NCI-H1694 treated with DMSO at 0.1 percent for 48 hours (cell line): ENCODE measurements around the gene PRDM2.

Experiments
- DNase-seq: peaks from one replicate; lab custom pipeline; 2025; lab: John Stamatoyannopoulos, UW

Gene PRDM2

DNA sequence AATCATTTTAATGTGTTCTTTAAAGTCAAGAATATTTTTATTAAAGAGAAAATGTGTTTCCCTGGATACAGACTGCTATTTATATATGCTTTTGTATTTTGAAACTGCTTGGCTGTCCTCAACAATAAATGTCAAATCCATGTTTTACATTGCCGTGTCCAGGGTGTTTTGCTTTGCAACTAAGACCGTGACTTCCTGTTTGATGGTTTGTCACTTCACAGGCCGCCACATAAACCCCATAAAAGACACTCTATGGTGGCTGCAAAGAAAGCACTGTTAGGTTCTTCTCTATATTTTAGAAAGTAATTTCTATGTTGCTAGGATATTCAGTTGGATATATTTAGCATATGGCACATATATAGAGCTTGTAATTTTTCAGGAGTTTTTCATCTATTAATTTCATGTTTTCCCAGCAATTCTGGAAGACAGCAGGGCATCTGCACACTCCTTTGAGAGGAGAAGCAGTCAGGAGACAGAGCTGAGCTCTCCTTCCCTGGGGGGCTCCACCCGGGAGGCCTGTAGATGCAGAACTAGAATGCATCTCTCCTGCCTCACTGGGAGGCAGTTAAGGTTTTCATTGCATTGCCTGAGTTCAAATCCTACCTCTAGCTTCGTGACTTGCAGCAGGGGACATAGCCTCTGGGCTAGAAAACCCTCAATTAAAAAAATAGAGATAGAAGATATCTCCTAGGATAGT, 33.1 kb downstream of the PRDM2 start:
- DNase-seq, result no peak

- DNase-seq, result no peak
These were observed 33.7 kb downstream of the PRDM2 start for GRCh38 chr1:13733711-13734110.

GRCh38 chr1:13735168-13735930, 35.4 kb downstream of the PRDM2 start:
- no peak for DNase-seq

DNA sequence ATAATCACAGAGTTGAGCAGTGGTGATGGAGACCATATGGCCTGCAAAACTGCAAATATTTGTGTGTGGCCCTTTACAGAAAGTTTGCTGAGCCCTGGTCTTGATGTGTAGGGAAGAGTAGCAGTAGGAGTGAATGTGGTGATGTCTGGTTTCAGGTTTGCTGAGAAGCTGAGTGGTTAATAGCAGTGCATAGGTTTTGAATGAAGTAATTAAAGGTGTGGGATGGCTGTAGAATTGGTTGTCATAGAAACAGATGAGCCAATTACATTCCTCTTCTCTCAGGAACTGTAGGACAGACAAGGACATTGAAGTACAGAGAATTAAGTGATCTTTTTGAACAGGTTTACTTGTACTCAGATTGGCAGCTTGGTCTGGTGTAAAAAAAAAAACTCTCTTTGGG, 37.4 kb downstream of the PRDM2 start:
- DNase-seq, result no peak

GRCh38 chr1:13746342-13746741, 46.4 kb downstream of the PRDM2 start:
- DNase-seq, result no peak

DNA sequence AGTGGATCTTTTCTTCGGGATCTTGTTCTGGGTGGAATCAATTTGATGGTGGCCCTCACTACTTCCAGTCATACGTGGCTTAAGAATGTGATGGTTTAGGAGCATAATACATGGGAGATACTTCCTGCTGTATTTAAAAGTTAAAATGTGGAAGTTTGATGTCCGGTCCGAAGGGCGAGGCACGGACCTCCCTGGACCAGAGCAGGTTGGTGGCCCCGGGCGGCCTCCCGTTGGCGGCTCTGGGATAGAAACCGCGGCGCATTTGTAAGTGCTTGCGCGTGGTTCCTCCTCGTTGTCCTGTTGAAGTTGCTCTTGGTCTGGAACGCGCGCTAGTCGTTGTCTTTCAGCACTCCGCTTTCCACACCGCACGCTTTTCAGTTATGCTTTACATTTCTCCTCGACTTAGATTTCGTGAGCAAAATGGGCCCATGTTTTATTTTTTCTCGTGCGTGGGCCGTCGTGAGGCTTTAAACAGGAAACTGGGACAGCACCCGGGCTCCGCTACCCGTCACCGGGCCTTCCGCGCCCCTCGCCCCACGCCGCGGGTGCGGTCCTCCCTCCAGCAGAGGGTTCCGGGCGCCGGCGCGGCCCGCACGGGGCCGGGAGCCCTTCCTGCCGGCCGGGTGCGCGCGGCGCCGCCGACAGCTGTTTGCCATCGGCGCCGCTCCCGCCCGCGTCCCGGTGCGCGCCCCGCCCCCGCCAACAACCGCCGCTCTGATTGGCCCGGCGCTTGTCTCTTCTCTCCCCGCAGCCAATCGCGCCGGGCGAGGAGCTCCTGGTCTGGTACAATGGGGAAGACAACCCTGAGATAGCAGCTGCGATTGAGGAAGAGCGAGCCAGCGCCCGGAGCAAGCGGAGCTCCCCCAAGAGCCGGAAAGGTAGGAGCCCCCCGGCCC, 48.9 kb downstream of the PRDM2 start:
- DNase-seq, result peak; percentile 85

DNA sequence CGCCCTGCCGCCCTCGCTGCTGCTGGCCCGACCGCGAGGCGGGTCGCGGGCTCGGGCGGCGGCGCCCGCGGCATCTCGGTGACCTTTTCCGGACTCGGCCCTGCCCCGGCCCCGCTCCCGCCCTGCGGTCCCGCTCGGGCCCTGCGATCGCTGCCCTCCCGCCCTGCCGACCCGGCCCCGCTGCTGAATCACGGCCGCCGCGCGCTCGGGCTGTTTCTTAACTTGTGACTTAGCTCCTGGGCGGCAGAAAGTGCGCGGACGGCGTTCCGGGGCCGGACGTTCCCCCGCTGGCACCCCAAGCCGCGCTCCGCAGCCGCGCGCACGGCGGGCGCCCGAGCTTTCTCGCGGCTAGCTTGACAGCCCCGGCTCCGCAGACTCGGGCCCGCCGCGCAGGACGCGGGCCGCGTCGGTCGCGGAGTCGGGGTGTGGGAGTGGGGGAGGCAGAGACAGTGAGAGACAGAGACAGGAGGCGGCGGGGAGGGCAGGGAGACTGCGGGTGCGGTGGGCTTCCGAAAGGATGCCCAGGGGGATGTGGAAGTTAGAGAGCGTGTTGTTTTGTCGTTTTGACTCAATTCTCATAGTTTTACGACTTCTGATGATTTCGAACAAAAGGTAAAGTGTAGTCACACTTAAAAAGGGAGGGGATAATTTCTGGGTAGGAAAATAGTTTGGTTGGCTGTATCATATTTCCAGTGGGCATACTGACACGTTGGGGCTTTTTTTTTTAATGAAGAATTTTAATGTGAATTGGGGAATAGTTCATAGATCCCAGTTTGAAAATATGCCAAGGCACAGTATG, 49.8 kb downstream of the PRDM2 start:
- no peak for DNase-seq

DNA sequence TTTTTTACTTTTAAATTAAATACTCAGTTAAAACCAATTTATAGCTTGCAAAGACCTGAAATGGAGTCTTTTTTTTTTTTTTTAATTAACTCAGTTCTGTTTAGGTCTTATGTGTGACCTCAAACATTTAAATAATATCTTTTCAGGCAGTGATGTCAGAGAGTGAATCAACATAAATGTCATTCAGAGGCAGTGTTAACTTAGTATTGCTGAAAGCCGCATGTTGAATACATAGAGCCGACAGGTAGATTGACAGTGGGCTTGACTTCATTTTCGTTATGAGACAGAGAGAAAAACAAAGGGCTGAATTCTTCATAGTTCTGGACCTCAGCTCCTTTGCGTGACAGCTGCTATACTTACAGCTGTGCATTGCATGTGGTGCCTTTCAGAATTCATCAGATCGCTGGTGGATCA, 51.5 kb downstream of the PRDM2 start:
- DNase-seq, result no peak

GRCh38 chr1:13751985-13752384, 52.0 kb downstream of the PRDM2 start:
- DNase-seq, result no peak

- no peak for DNase-seq
These were observed 52.9 kb downstream of the PRDM2 start for GRCh38 chr1:13752852-13753251.

DNA sequence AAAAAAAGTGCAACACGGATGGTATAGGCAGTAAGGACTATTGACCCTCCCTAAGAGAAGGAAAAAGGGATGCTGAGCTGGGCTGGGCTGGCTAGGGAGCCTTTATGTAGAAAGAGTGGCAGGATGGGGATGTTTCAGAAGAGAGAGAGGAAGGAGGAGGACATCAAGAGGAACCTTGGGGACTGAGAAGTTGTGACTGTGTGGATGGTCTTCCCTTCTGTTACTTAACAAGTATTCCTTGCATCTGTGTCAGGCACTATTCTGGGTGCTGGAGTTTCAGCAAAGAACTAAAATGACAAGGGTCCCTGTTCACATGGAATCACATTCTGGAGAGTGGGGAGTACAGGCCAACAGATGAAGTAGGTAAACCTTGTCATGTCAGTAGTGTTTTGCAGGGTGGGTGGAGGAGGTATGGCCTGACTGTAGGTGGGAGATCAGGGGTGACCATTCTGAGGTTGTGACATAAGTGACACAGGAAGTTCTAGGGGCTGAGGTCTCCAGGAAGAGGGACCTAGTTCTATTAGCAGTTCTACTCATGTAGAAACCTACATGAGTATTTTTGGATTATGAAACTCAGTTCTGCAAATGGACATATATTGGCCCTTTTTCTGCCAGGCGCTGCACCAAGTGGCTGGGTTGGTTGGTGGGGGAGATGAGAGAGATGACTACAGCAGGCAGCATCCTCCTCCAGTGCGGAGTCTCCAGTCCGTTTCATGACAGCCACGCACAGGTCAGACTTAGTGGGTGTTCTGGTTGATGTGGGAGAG, 53.8 kb downstream of the PRDM2 start:
- no peak for DNase-seq

DNA sequence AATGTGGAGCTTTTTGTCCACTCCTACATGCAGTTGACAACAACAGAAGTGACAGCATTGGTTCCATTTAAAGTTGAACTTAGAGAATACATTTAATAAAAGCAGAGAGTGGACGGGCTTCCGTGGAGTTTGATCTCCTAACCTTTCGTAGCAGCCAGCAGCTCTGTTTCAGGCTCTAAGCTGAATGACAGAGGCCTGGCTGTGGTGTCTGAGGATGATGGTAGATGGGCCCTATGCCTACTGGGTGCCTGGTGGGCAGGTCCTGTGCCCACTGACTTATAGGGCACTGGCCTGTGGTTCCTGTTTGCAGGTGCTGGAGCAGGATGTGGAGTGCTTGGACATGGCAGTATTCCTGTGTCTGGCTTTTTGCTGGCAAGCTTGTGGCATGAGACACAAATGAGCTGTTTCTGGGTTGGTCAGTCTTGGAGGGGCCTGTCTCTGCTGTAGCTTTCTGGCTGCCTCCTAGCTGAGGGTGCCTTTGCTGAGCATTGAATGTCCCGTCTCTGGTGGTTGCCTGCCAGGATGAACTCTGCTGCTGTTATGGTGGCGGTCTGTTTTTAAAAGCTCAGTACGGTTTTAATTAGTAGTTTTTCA, 54.6 kb downstream of the PRDM2 start:
- DNase-seq, result no peak

DNA sequence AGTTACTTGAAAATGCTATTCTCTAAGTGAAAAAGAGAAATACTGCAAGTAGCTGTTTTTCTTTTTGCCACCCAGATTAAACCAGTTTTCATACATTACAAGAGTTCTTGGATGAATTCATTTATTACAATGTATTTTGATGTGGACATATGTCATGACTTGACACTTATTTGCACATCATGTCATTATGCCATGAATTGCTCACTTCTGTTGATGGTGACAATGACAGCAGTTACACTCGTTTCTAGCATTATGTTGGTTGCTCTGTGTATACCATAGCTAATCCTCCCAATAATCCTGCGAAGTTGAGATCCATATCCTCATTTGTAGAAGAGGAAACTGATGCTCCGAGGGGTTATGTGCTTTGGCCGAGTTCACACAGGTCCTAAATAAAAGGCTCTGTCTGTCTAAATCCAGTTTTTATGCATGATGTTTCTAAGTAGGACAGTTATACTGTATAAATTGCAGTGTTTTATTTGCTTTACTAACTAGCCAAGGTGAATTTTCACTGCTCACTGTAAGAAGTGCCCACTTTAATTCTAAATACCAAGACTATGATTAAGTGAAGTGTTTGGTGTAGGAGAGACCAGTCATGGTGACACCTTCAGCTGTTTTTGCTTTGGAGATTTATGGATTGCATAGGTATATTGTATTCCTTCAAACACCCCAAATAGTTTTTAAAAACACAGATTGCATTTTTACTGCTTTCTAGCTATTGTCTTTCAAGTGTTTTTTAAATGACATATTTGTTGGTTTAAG, 56.7 kb downstream of the PRDM2 start:
- DNase-seq, result no peak

GRCh38 chr1:13757693-13758092, 57.7 kb downstream of the PRDM2 start:
- no peak for DNase-seq

DNA sequence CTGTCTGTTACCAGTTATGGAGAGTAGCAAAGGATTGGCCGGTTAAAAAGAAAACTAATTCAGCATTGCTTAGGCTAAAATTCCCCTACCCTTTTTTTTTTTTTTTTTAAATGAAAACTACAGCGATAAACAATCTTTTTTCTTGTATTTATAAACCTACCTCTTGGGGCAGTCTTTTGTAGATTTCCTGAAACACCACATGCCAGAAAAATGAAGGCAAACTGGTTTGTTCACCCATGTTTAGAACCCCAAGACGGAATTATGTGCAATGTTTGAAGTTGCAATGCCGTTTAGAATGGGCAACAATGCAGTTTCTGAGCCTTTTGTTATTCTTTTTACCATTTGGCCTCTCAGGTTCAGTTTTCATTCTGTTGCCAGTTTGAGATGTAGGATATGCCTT, 59.1 kb downstream of the PRDM2 start:
- no peak for DNase-seq

DNA sequence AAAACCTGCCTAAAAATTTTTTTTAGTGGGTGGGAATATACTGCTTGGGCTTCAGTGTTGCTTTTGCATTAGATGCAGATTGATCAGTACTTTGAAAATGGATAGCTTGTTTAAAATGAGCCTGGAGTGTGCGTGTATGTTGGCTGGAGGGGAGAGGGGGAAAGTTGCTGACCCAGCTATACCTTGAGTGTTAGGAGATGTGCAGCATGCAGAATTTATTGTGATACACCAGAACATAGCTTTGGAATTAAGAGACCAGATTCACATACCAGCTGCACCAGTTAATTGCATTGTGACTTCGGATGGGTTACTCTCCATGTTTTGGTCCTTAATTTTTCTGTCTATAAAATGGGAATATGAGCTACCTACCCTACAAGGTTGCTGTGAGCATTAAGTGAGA, 60.4 kb downstream of the PRDM2 start:
- no peak for DNase-seq

GRCh38 chr1:13760921-13761320, 60.9 kb downstream of the PRDM2 start:
- DNase-seq, result no peak

DNA sequence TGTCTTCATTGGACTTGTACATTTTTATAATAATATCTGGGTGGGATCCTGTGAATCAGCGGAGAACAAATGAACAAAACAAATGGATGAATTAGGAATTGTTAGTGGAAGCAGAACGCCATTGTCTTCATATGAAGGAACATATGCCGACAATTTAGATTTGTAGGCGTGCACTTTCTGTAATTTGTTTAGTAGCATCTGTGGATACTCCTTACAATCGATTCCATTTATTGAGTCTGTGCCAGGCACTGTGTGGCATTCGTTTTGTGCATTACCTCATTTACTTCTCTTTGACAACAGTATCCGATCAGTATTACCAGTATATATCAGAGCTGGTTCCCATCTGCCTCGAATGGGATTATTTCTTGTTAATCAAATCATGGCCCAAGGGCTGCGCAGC, 61.9 kb downstream of the PRDM2 start:
- no peak for DNase-seq

- DNase-seq, result no peak
These were observed 62.7 kb downstream of the PRDM2 start for GRCh38 chr1:13762642-13763041.

- DNase-seq, result no peak
These were observed 63.2 kb downstream of the PRDM2 start for GRCh38 chr1:13763222-13763621.
